Measurements from ENCODE around the gene FOSB. TPM values are rescaled to one million over a fixed set of nuclear protein-coding genes. Genes with fewer than 3 reads are reported as not detected.

Gene FOSB
- total and polyA plus RNA-seq, 11 donors, result 0.23 to 107 (median 1.1) TPM

GRCh38 chr19:45484273-45484945 lies 16.6 kb downstream of the FOSB start:
- ATAC-seq (no peak), DNase-seq (no peak)
- Histone ChIP-seq H3K9me3 (no peaks in the 10 kb centered on the region), H3K4me3 (no peak overlapping the region), H3K4me1 (peaks cover 0 to 5% (median 0%) of the 10 kb centered on the region in 12 donors), H3K36me3 (peaks cover 0 to 7% (median 0%) of the 10 kb centered on the region in 9 donors), H3K27ac (no peak overlapping the region), H3K27me3 (no peaks in the 10 kb centered on the region)
- TF ChIP-seq POLR2A (IDR thresholded peaks at IDR 0.05) (no peak), CTCF (IDR thresholded peaks at IDR 0.05) (no peak)
- intact Hi-C loops (cut with DNase I), result no loop called here
- WGBS, 4 donors, result 73 to 84% (median 78%) methylated on average over 13 of the region's 13 CpGs

GRCh38 chr19:45485305-45486077 lies 17.7 kb downstream of the FOSB start:
- Histone ChIP-seq H3K4me3 (peak overlapping the region; percentile 59 to 90 (median 70)), H3K27me3 (no peaks in the 10 kb centered on the region), H3K36me3 (peaks cover 0 to 7% (median 0%) of the 10 kb centered on the region in 9 donors), H3K4me1 (peaks cover 0 to 5% (median 0%) of the 10 kb centered on the region in 12 donors), H3K9me3 (no peaks in the 10 kb centered on the region), H3K27ac (peak overlapping the region in 11 of 12 donors; percentile 64 to 89 (median 78))
- TF ChIP-seq POLR2A (IDR thresholded peaks at IDR 0.05), result no peak
- TF ChIP-seq CTCF (IDR thresholded peaks at IDR 0.05), result peak; percentile 65 to 86 (median 72)
- ATAC-seq (peak; percentile 95 to 99 (median 98)), DNase-seq (peak; percentile 97 to 100 (median 98))
- WGBS, 4 donors, result 0 to 2% (median 1%) methylated on average over 30 to 35 of the region's 35 CpGs
- intact Hi-C loops (cut with DNase I), result no loop called here

- TF ChIP-seq POLR2A (IDR thresholded peaks at IDR 0.05) (no peak), CTCF (IDR thresholded peaks at IDR 0.05) (no peak)
- intact Hi-C loops (cut with DNase I), result no loop called here
- Histone ChIP-seq H3K9me3 (no peaks in the 10 kb centered on the region), H3K4me3 (no peak overlapping the region), H3K27ac (no peak overlapping the region), H3K27me3 (no peaks in the 10 kb centered on the region), H3K36me3 (peaks cover 0 to 7% (median 0%) of the 10 kb centered on the region in 9 donors), H3K4me1 (peaks cover 0 to 19% (median 7%) of the 10 kb centered on the region in 12 donors)
- DNase-seq (no peak), ATAC-seq (no peak)
- WGBS, 4 donors, result 91 to 94% (median 92%) methylated on average over 15 of the region's 15 CpGs
These were observed 20.9 kb downstream of the FOSB start for GRCh38 chr19:45488708-45489107.

GRCh38 chr19:45489216-45489855 lies 21.5 kb downstream of the FOSB start:
- peaks cover 0 to 22% (median 7%) of the 10 kb centered on the region in 12 donors for H3K4me1 ChIP-seq
- H3K27ac ChIP-seq, result no peak overlapping the region
- DNase-seq, result no peak
- TF ChIP-seq CTCF (IDR thresholded peaks at IDR 0.05) (no peak), POLR2A (IDR thresholded peaks at IDR 0.05) (no peak)
- H3K4me3 ChIP-seq, result no peak overlapping the region
- no peaks in the 10 kb centered on the region for H3K27me3 ChIP-seq
- no peak for ATAC-seq
- intact Hi-C loops (cut with DNase I), result no loop called here
- WGBS, 4 donors, result 92 to 94% (median 93%) methylated on average over 20 of the region's 20 CpGs
- H3K36me3 ChIP-seq, result peaks cover 0 to 7% (median 0%) of the 10 kb centered on the region in 9 donors
- no peaks in the 10 kb centered on the region for H3K9me3 ChIP-seq
